Measurements from ENCODE around the gene SLC6A7.

GRCh38 chr5:150239794-150240122 lies 49.9 kb downstream of the SLC6A7 start:
- TF ChIP-seq CTCF (conservative IDR thresholded peaks at IDR 0.05; ENCODE audit: low read depth, low read length) (no peak), EZH2 (IDR thresholded peaks at IDR 0.05; ENCODE audit: borderline replicate concordance, low read depth, low read length, poor library complexity, severe bottlenecking) (no peak)
